K562 (cell line): ENCODE measurements around the gene DRAXIN. TPM values are rescaled to one million over a fixed set of nuclear protein-coding genes. Genes with fewer than 3 reads are reported as not detected.

Experiments
- ARHGAP35 ChIP-seq: fragments of 450-650 bp; IDR thresholded peaks from 2 replicates; pipeline ENCODE4 v1.6.1; 2018; ENCODE audit not compliant: partially characterized antibody
- ARID3B ChIP-seq: fragments of 250-450 bp; sonication (Bioruptor Pico); IDR thresholded peaks from 2 replicates; pipeline ENCODE4 v1.4.0; 2020; ENCODE audit warnings: borderline replicate concordance
- ATF2 ChIP-seq: sonication (generic); formaldehyde crosslinking; IDR thresholded peaks from 2 replicates; pipeline ENCODE4 v1.8.1; 2022; ENCODE audit warnings: missing genetic modification reagents
- KAT8 ChIP-seq: fragments of 450-650 bp; IDR thresholded peaks from 2 replicates; pipeline ENCODE4 v1.6.1; 2016; ENCODE audit warnings: low read depth, mild to moderate bottlenecking
- KLF13 ChIP-seq: fragments of 450-650 bp; IDR thresholded peaks from 2 replicates; pipeline ENCODE4 v1.6.1; 2016; ENCODE audit warnings: missing genetic modification characterization, low read depth, mild to moderate bottlenecking, missing compliant biosample characterization, moderate library complexity, borderline replicate concordance
- MXD1 ChIP-seq: fragments of 250-450 bp; sonication (Bioruptor Pico); IDR thresholded peaks from 2 replicates; pipeline ENCODE4 v1.8.0; 2021; ENCODE audit warnings: borderline replicate concordance, mild to moderate bottlenecking, moderate library complexity; ENCODE audit not compliant: poor library complexity, severe bottlenecking
- MXI1 ChIP-seq: IDR thresholded peaks from 2 replicates; pipeline ENCODE4 v1.6.1; 2011; ENCODE audit warnings: low read depth, mild to moderate bottlenecking, improper control_type of control experiment, low read length
- NFYB ChIP-seq: IDR thresholded peaks from 2 replicates; pipeline ENCODE4 v1.6.1; 2011; ENCODE audit warnings: mild to moderate bottlenecking, moderate library complexity; ENCODE audit not compliant: insufficient read length; ENCODE audit errors: extremely low read depth
- TEAD1 ChIP-seq, 2 experiments: fragments of 450-650 bp in 1 of 2; sonication (generic) in 1 of 2; formaldehyde crosslinking; IDR thresholded peaks; 2 replicates each; pipeline versions ENCODE4 v1.4.0 to v1.8.0; 2020 to 2022; ENCODE audit warnings: mild to moderate bottlenecking in 2 of 2, missing genetic modification reagents in 1 of 2
- ZBTB34 ChIP-seq: fragments of 250-450 bp; sonication (Bioruptor Pico); IDR thresholded peaks from 2 replicates; pipeline ENCODE4 v1.8.0; 2021; ENCODE audit warnings: mild to moderate bottlenecking, moderate library complexity
- ZBTB49 ChIP-seq: sonication (generic); formaldehyde crosslinking; IDR thresholded peaks from 2 replicates; pipeline ENCODE4 v1.8.0; 2022; ENCODE audit warnings: missing genetic modification reagents, mild to moderate bottlenecking, borderline replicate concordance
- ZEB2 ChIP-seq: fragments of 450-650 bp; IDR thresholded peaks from 2 replicates; pipeline ENCODE4 v1.6.1; 2016
- ZNF12 ChIP-seq: sonication (generic); formaldehyde crosslinking; IDR thresholded peaks from 2 replicates; pipeline ENCODE4 v1.4.0; 2020; ENCODE audit warnings: mild to moderate bottlenecking, missing genetic modification reagents
- ZNF408 ChIP-seq: fragments of 250-450 bp; sonication (Bioruptor Pico); IDR thresholded peaks from 2 replicates; pipeline ENCODE4 v1.4.0; 2020; ENCODE audit warnings: low read depth, mild to moderate bottlenecking, moderate library complexity
- ZNF644 ChIP-seq: fragments of 200-800 bp; sonication (Bioruptor generic); IDR thresholded peaks from 2 replicates; pipeline ENCODE4 v1.6.1; 2016; ENCODE audit warnings: low read depth, missing genetic modification characterization, missing compliant biosample characterization
- ZNF740 ChIP-seq, 3 experiments: fragments of 200-800 bp in 1 of 3; sonication (Bioruptor generic) in 1 of 3; sonication (generic) in 1 of 3; formaldehyde crosslinking in 1 of 3; IDR thresholded peaks; 2 replicates each; pipeline versions ENCODE4 v1.6.1 to v1.8.0; 2016 to 2022; ENCODE audit warnings: mild to moderate bottlenecking in 2 of 3, missing compliant biosample characterization in 2 of 3, missing genetic modification characterization in 2 of 3, missing genetic modification reagents in 1 of 3
- polyA plus RNA-seq, 8 experiments: library from polyadenylated mRNA; depleted of rRNA in 4 of 8; stranded (reverse) in 5 of 8; unstranded in 3 of 8; fragments of >200 nt; fragmentation: Nextera tagmentation in 2 of 8; fragmentation: Illumina TruSeq in 1 of 8; extraction: Ambion mirVana in 2 of 8; extraction: Trizol in 1 of 8; gene quantifications; 2 replicates each; pipeline versions ENCODE4 v1.2.1 to v1.2.3, GENCODE V29; 2011 to 2014; ENCODE audit warnings: inconsistent platforms in 1 of 8, missing spikeins in 1 of 8
- total RNA-seq, 7 experiments: library from RNA; depleted of rRNA in 6 of 7; stranded (reverse); fragments of >200 nt in 6 of 7; fragmentation: Illumina TruSeq in 2 of 7; extraction: Trizol in 2 of 7; gene quantifications; 2 replicates each; pipeline versions ENCODE4 v1.2.1 to v1.2.3, GENCODE V29; 2011 to 2021; ENCODE audit warnings: low replicate concordance in 1 of 7

Gene DRAXIN
- total and polyA plus RNA-seq, 9 of the 15 experiments (the other 6 are each of a cell fraction or from before 2014, with no cell fraction given): 0.01 to 0.04 (median 0.01) TPM; not detected in 6

- 0 out of 4 replicates have a peak, but pooled peaks of 1 of the 2 experiments have one; percentile 32 for TF ChIP-seq TEAD1 (CRISPR knock-in tag; IDR thresholded peaks at IDR 0.05)
- TF ChIP-seq ZEB2: peak; percentile 47; the same call in 1 of the 2 replicates
- no peak for TF ChIP-seq ZNF408
- TF ChIP-seq ZBTB49 (CRISPR knock-in tag): no peak
- TF ChIP-seq MXD1: no peak
- no peak for TF ChIP-seq ZNF644
- TF ChIP-seq ATF2: no peak
- no peak for TF ChIP-seq ARHGAP35
- TF ChIP-seq MXI1: no peak
- TF ChIP-seq ZBTB34 (CRISPR knock-in tag): no peak
- TF ChIP-seq KLF13 (tag): peak; percentile 44; the same call in 1 of the 2 replicates
- TF ChIP-seq ARID3B (CRISPR knock-in tag): no peak
- TF ChIP-seq KAT8: no peak
- no peak for TF ChIP-seq NFYB
- peak; percentile 90 for TF ChIP-seq ZNF740 (CRISPR knock-in tag; IDR thresholded peaks at IDR 0.05)
- TF ChIP-seq ZNF740 (tag; IDR thresholded peaks at IDR 0.05): peak in 1 of 2 experiments; percentile 26; a peak in 1 of 4 replicates
- no peak for TF ChIP-seq ZNF12 (CRISPR knock-in tag)
Measured at GRCh38 chr1:11671544-11672286, 19.8 kb upstream of the DRAXIN start (continued).
